Lung (tissue), 12 donors: Measurements from ENCODE around the gene ATXN7L3B. TPM values are rescaled to one million over a fixed set of nuclear protein-coding genes. Genes with fewer than 3 reads are reported as not detected.

Source experiments
- ATAC-seq: fragments of 200-7000 bp; cut with Tn5 transposase; one replicate; pipeline ENCODE4 v1.9.1; 2020; ENCODE audit warnings: moderate number of reproducible peaks; ENCODE audit not compliant: insufficient read depth, low FRiP score
- DNase-seq, 3 donors: peaks; one replicate each; pipeline ENCODE4 v3.0.0-alpha.2; 2013 to 2017
- H3K27ac ChIP-seq, 2 donors: one replicate each; pipeline ENCODE4 v1.5.1; 2013; ENCODE audit warnings: mild to moderate bottlenecking in 2 of 2, moderate library complexity in 2 of 2, control low read depth in 1 of 2, inconsistent platforms in 1 of 2, low read depth in 1 of 2, low read length in 1 of 2
- H3K27me3 ChIP-seq, 3 donors: one replicate each; pipeline ENCODE4 v1.5.1; 2013; ENCODE audit warnings: low read length in 2 of 3; ENCODE audit not compliant: control insufficient read depth in 3 of 3, insufficient read depth in 3 of 3
- H3K36me3 ChIP-seq, 4 donors: one replicate each; pipeline ENCODE4 v1.5.1; 2013; ENCODE audit warnings: low read length in 4 of 4, mild to moderate bottlenecking in 1 of 4, moderate library complexity in 1 of 4; ENCODE audit not compliant: control insufficient read depth in 4 of 4, insufficient read depth in 4 of 4
- H3K4me1 ChIP-seq, 5 donors: one replicate each; pipeline ENCODE4 v1.5.1; 2013; ENCODE audit warnings: low read length in 5 of 5, mild to moderate bottlenecking in 2 of 5, moderate library complexity in 1 of 5; ENCODE audit not compliant: control insufficient read depth in 5 of 5, insufficient read depth in 5 of 5
- H3K4me3 ChIP-seq: one replicate; pipeline ENCODE4 v1.5.1; 2013; ENCODE audit warnings: mild to moderate bottlenecking, control low read depth, moderate library complexity
- H3K9ac ChIP-seq, 2 donors: one replicate each; pipeline ENCODE4 v1.5.1; 2013; ENCODE audit warnings: low read length in 2 of 2, control low read depth in 1 of 2; ENCODE audit not compliant: insufficient read depth in 1 of 2
- H3K9me3 ChIP-seq, 4 donors: one replicate each; pipeline ENCODE4 v1.5.1; 2013; ENCODE audit warnings: low read length in 3 of 4, mild to moderate bottlenecking in 1 of 4, moderate library complexity in 1 of 4; ENCODE audit not compliant: control insufficient read depth in 4 of 4, insufficient read depth in 3 of 4
- CTCF ChIP-seq: IDR thresholded peaks from 2 replicates; pipeline ENCODE4 v1.5.1; 2012; ENCODE audit warnings: mild to moderate bottlenecking; ENCODE audit errors: control extremely low read depth, extremely low read depth
- WGBS, 2 donors: extraction: QIAGEN DNeasy Blood & Tissue Kit; methylation state at CpG; one replicate each; pipeline ENCODE4 v1.1.7; 2013; 5-methylcytosine and 5-hydroxymethylcytosine counted together
- polyA plus RNA-seq, 2 donors: library from polyadenylated mRNA; stranded (reverse); fragments of 200-250 nt; gene quantifications; one replicate each; pipeline ENCODE4 v1.2.1, GENCODE V29; 2013
- total RNA-seq, 2 donors: library from RNA; depleted of rRNA in 1 of 2; stranded (reverse); fragments of >200 nt in 1 of 2; gene quantifications; one replicate each; pipeline ENCODE4 v1.2.1, GENCODE V29; 2014 to 2021
- donor health status: control.
- donor health status: control.
- donor health status: Bipolar disorder and iron deficiency.
- donor health status: healthy.
- donor health status: DM: yes; HTN: yes; CAD: no.

The ATXN7L3B gene
- total and polyA plus RNA-seq, 4 donors: 9.8 to 40.2 (median 22.2) TPM

GRCh38 chr12:74509886-74510285 is 27.7 kb upstream of the ATXN7L3B start:
- Histone ChIP-seq H3K4me1 (no peaks in the 10 kb centered on the region), H3K27me3 (no peaks in the 10 kb centered on the region), H3K9ac (no peak overlapping the region), H3K9me3 (no peaks in the 10 kb centered on the region), H3K27ac (no peak overlapping the region), H3K4me3 (no peak overlapping the region), H3K36me3 (no peaks in the 10 kb centered on the region)
- ATAC-seq: no peak
- no peak for TF ChIP-seq CTCF
- no peak for DNase-seq

DNA sequence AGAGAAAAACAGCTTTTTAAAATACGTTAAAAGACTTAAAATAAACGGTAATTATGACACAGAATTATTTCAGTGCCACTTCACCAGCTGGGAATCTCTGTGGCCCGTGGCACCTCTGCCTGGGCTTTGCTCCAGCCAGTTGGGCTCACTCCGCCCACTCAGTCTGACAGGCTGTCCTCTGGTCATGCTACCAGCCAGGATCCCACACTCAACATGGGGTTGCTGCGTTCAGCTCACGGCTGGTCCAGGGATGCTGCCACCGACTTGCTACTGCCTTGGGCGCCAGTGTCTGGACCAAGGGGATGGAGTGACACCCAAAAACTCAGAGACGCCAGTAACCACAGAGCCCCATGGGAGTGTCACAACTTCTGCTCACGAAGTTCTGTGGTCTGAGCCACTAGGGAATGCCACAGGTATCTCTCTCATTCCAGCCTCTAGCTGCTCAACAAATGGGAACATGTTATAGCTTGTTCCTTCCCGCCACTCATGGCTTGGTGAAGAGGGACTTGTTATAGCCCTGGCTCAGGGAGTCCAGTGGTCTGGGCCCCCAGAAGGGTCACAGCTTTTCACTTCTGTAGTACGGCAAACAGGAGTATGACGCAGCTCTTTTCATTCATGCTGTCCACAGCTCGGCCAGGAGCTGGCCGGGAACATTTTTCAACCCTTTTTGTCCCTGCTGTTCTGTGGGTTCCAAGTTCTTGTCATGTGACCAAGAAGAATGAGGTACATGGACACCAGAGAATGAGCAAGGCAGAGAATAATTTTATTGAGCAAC is 23.4 kb upstream of the ATXN7L3B start:
- H3K4me3 ChIP-seq: no peak overlapping the region
- no peaks in the 10 kb centered on the region for H3K27me3 ChIP-seq
- no peak for TF ChIP-seq CTCF
- H3K9me3 ChIP-seq: no peaks in the 10 kb centered on the region
- no peak overlapping the region for H3K27ac ChIP-seq
- DNase-seq (no peak), ATAC-seq (no peak)
- WGBS, 2 donors: 86 to 89% methylated on average over 15 of the region's 15 CpGs
- no peak overlapping the region for H3K9ac ChIP-seq
- no peaks in the 10 kb centered on the region for H3K4me1 ChIP-seq
- no peaks in the 10 kb centered on the region for H3K36me3 ChIP-seq

DNA sequence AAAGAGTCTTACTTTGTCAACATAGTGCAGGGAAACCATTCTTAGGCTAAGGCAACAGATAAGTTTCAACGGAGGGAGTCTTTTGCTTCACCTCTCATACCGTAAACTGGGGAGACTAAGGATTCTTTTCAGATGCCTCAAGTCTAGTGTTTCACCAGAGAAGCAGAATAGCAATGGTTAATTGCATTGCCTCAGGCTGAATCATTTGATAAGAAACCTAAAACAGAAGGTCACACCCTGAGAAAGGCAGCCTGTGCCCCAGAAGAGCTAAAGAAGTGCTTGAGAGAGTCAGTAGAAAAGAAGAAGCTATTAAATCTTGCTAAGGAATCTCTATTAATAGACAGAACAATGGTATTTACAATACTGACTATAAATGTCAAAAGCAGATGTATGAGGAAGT is 21.8 kb upstream of the ATXN7L3B start:
- WGBS, 2 donors: 31 to 42% methylated on average over 2 of the region's 2 CpGs
- H3K27me3 ChIP-seq: no peaks in the 10 kb centered on the region
- no peak overlapping the region for H3K9ac ChIP-seq
- H3K27ac ChIP-seq: no peak overlapping the region
- DNase-seq (no peak), ATAC-seq (no peak)
- no peak overlapping the region for H3K4me3 ChIP-seq
- no peaks in the 10 kb centered on the region for H3K36me3 ChIP-seq
- H3K9me3 ChIP-seq: no peaks in the 10 kb centered on the region
- no peak for TF ChIP-seq CTCF
- no peaks in the 10 kb centered on the region for H3K4me1 ChIP-seq

DNA sequence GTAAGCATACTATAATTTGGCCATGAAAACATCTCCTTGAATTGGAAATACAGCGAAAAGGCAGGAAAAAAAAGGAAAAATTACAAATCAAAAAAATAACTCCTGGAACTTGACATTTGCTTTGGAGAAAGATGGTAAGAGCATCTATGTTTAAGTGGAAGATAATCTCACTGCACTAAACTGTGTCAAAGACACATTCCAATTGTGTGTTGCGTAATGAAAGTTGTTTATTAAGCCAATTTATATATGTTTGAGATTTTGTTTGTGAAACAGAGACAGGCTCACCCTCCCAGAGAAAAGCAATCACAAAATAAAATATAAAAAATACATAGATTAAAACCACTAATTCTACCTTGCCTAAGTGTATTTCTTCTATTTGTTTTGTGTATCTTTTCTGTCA is 11.1 kb upstream of the ATXN7L3B start:
- Histone ChIP-seq H3K9ac (no peak overlapping the region), H3K27ac (no peak overlapping the region), H3K4me3 (no peak overlapping the region), H3K9me3 (no peaks in the 10 kb centered on the region), H3K4me1 (no peaks in the 10 kb centered on the region), H3K36me3 (no peaks in the 10 kb centered on the region), H3K27me3 (no peaks in the 10 kb centered on the region)
- no peak for ATAC-seq
- no peak for DNase-seq
- 81 to 92% methylated on average over 2 of the region's 2 CpGs for WGBS, 2 donors
- TF ChIP-seq CTCF: no peak
